Adipose tissue (tissue), 3 donors: ENCODE results near the gene CRYBB1. TPM values are rescaled to one million over a fixed set of nuclear protein-coding genes. Genes with fewer than 3 reads are reported as not detected.

Source experiments
- H3K27ac ChIP-seq: one replicate; pipeline ENCODE4 v1.5.1; 2013; ENCODE audit warnings: low read depth, low read length
- WGBS, 3 donors: extraction: QIAGEN DNeasy Blood & Tissue Kit; methylation state at CpG; one replicate each; pipeline ENCODE4 v1.1.7; 2013; 5-methylcytosine and 5-hydroxymethylcytosine counted together
- polyA plus RNA-seq, 3 donors: library from polyadenylated mRNA; stranded (reverse); fragments of 200-250 nt; gene quantifications; one replicate each; pipeline ENCODE4 v1.2.3, GENCODE V29; 2013
- donor health status: healthy with polysubstance abuse.
- donor health status: Bipolar disorder and iron deficiency.
- donor health status: healthy.

The CRYBB1 gene
- polyA plus RNA-seq, 3 donors = 0.20 to 5.2 (median 1.4) TPM

DNA sequence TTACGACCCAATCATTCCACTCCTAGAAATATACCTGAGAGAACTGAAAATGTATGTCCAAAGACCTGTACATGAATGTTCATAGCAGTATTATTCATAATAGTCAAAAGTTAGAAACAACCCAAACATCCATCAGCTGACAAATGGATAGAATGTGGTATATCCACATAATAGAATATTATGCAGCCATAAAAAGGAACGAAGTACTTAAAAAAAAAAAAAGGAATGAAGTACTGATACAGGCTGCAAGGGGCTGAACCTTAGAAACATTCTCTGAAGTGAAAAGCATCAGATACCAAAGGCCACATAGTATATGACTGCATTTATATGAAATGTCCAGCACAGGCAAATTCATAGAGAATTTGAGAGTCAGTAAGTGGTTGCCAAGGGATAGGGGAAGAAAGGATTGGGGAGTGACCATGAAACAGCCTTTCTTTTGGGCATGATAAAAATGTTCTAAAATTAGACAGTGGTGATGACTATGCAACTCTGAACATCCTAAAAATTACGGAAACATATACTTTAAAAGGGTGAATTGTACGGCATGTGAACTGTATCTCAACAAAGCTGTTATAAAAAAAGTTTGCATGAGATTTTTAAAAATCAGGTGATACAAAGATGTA is 29.7 kb downstream of the CRYBB1 start:
- H3K27ac ChIP-seq = no peak overlapping the region
- WGBS, 3 donors = 77 to 93% (median 84%) methylated on average over 4 of the region's 4 CpGs

DNA sequence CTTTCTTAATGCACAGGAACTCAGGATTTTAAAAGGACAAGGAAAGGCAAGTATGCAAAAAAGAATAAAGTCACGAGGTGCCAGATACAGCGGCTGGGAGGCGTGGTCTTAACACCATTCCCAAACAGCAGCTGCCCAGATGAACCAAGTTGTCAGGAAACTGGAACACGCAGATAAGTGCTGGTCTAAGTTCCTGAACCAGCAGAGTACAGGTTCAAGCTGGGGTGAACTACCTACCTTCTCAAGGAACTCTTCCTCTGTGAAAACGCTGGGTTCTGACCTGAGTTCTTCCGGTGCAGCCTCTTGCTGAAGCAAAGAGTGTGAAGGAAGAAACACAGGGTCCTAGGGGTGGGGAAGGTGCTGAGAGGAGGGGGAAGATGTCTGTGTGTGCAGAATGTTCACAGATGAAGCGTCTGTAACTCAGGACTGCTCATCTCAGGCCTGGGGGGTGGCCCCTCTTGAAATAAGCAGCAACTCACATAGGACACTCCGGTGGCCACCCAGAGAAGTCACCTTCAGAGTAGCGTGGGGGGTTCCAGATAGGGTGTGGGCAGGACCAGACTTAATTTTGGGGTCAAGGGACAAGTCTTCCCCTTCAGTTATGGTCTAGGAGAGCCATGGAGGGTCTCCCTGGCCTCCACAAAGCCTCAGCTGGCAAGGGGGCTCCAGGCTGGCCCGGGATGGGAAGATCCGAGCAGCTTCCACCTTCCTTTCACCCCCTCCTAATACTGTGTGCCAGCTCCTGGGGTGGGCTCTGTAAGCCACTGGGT is 31.1 kb downstream of the CRYBB1 start:
- 58 to 80% (median 60%) methylated on average over 11 of the region's 11 CpGs for WGBS, 3 donors
- no peak overlapping the region for H3K27ac ChIP-seq

DNA sequence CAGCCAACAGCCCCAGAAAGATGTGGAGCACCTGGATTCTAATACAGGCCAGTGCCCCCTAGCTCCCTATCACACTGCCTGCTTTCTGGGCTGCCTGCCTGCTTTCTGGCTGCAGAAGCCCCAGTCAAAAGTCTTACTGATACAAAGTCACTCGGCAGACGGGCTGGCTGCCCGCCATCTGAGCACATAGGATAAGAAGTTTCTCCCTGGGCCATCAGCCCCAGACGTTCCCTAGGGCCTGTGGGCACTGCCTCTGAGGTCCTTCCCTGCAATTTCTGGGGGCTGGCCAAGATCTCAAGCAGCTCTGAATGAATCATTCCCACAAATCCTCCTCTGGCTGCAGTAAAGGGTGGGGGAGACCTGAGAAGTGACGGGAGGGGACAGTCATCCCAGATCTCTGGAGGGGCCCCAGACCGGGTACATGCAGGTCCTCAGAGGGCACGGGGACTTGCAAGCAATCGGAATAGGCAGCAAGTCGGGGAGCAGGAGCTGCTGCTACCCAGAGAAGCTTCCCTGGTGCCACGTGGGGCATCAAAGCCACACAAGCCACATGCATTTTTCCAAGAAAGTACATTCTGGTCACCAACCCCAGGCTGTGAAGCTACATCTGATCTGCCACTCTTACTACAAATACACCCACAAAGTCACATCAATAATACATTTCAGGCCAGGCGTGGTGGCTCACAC is 32.6 kb downstream of the CRYBB1 start:
- no peak overlapping the region for H3K27ac ChIP-seq
- 48 to 60% (median 55%) methylated on average over 11 of the region's 11 CpGs for WGBS, 3 donors

DNA sequence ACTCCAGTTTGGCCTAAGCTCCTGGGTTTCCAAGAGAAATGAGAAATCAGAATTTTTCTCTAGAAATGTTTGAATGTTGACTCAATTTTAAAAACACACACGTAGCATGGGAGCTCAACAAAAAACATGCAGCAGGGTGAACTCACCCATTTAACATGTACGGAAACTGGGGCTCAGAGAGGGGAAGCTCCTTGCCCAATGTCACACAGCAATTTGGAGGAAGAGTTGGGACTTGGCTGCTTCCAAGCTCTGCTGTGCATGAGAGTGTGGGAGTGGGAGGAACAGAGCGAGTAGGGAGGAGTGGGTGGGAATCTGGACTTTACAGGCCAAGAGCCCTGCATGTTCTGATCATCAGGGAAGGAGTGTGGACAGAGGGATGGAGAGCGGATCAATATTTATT is 33.8 kb downstream of the CRYBB1 start:
- no peak overlapping the region for H3K27ac ChIP-seq
- WGBS, 3 donors = 68 to 81% (median 76%) methylated on average over 4 of the region's 4 CpGs

DNA sequence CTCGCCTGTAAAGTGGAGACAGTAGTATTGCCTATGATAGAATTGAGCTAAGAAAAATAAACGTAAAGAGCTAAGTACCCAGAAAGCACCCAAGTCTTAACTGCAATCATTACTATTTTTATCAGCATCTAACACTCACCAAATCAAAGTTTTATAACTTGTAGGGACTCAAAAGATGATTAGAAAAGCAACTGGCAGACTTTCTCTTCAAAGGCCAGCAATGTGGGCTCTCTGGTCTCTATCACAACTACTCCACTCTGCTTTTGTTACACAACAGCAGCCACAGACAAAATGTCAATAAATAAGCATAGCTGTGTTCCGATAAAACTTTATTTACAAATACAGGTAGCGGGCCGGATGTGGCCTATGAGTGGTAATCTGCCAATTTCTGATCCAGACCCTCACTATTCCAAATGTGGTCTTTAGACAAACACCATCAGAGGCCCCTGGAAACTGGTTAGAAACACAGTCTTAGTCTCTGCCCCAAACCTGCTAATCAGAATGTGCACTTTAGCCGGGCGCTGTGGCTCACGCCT is 36.1 kb downstream of the CRYBB1 start:
- 96 to 98% (median 97%) methylated on average over 8 of the region's 8 CpGs for WGBS, 3 donors
- H3K27ac ChIP-seq = no peak overlapping the region

DNA sequence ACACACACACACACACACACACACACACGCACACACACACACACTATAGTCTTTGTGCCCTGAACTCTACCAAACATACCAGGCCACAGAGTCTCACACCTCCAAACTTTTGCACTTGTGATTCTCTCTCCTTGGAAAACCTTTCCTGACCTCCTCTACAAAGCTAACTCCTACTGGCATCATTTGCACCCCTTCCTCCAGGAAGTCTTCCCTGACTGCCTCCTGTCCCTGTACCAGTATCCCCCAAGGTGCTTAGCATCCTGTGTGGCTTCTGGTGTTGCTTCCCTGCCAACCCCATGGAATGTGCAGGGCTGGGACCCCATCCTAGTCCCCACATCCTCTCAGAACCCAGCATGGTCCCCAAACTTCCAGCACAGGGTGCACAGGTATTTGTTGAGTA is 36.8 kb downstream of the CRYBB1 start:
- H3K27ac ChIP-seq = no peak overlapping the region
- WGBS, 3 donors = 42 to 100% (median 75%) methylated on average over 1 of the region's 1 CpG

DNA sequence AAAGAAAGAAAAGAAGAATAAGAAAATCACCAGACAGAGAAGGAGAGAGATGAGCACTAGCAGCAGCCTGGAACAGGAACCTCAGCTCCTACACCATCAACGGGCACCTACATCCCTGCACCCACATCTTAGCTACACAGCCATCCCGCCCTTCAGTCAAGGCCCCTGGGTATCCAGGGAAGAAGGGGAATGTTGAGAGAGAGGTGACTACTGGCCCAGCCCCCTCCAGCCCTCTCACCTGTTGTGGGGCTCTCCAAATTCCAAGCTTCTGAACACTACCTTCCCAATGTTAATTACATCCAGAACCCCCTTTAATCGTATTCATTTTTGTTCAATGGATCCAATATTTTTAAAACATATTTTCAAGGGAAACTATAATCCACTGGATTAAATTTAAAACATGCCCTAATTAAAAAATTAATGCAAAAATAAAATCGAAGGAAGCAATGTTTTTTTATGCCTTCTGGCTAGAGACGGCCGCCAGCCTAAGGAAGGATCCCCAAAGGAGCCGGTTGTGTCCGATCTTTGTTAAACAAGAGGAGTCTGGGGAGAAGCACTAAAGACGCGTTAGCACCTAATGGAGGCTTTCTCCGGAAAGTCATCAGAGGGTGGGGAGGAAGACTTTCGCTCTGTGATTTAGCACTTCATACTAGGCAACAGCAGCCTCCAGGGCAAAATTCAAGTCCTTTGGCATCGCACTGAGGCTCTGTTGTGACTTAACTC is 37.4 kb downstream of the CRYBB1 start:
- WGBS, 3 donors = 72 to 86% (median 77%) methylated on average over 13 of the region's 13 CpGs
- no peak overlapping the region for H3K27ac ChIP-seq

DNA sequence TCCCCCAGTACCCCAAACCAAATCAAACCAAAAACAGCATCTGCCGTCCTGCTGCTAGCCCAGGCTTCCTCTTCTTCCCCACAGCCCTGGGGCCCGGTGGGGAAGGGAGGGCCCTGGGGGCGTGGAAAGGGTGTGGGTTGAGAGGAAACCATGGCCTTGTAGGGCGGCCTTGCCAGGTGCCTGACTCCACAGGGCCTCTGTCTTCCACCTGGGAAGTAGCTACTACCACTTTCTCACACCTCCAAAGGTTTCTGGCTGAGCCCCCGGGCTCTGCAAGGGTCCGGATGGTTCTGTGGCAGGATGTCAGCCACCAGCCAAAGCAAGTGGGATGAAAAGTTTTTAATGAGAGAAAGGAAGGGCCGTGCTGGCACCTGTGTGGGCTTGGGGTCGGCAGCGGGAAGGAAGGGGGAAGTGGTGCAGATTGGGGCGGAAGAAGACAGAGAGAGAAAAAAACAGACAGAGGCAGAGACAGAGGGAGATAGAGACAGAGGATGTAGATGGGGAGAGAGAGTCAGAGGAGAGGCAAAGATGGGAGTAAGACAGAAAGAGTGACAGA is 38.4 kb downstream of the CRYBB1 start:
- 34 to 72% (median 42%) methylated on average over 10 of the region's 10 CpGs for WGBS, 3 donors
- no peak overlapping the region for H3K27ac ChIP-seq

DNA sequence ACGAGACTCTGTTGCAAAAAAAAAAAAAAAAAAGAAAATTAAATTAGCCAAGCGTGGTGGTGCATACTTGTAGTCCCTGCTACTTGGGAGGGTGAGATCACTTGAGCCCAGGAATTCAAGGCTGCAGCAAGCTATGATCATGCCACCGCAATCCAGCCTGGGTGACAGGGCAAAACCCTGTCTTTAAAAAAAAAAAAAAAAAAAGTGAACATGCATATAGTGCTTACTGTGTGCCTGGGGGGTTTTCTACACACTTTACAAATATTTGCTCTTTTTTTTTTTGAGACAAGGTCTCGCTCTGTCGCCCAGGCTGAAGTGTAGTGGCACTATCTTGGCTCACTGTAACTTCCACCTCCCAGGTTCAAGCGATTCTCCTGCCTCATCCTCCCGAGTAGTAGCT is 40.7 kb downstream of the CRYBB1 start:
- WGBS, 3 donors = 72 to 93% (median 79%) methylated on average over 6 to 7 of the region's 7 CpGs
- no peak overlapping the region for H3K27ac ChIP-seq

DNA sequence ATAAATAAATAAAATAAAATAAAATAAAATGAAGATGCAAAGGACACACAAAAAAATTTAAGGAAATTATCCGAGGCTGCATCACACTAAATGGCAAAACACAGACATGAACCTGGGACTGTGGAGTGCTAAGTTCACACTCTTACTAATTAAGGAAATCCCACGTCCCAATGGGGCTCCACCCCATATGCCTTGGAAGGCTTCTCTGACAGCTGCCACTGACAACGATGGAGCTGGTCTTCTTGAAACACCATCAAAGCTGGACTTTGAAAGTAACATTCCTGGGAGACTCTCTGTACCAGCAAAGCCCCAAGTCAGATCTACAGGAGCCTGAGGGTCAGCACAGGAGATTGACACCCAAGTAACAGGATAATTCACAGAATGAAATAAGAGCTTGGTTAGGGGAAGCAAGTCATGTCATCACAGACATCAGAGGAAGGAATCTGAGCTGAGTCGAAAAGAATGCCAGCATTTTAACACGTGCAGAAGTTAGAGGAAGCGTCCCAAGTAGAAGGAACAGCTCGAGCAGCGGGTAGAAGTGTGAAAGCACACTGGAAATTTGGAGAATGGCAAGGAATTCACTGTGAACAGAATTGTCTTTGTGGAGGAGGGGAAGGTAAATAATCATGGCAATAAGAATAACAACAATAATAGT is 41.7 kb downstream of the CRYBB1 start:
- 42 to 62% (median 47%) methylated on average over 8 of the region's 8 CpGs for WGBS, 3 donors
- no peak overlapping the region for H3K27ac ChIP-seq

DNA sequence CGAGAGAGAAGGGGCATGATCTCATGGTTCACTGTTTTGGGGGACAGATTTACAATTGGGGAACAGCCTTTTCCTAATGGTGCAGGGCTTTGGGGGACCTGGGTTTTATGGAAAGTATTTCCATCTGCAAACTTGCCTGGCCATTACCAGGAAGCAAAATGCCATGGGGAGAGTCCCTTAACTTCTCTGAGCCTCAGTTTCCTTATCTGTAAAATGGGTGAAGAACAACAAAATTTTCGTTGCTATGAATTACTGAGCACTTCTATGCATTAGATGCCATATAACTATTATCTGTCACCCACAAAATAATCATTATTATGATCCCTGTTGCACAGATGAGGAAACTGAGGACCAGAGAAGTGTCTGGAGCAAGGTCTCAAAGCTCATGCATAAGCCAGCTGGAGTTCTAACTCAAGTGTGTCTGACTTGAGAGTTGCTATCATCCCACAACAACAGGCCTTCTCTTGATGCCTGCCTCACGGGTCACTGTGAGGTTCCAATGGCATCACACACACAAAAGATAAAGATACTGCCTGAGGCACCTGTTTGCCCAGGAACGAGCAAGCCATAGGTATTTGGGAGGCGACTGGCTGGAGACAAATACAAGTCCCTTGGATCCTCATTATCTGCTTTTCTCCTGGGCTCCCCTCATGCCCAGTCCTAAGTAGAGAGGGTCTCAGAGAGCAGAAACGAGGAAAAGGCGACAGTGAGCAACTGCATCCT is 43.7 kb downstream of the CRYBB1 start:
- no peak overlapping the region for H3K27ac ChIP-seq
- 80 to 84% (median 82%) methylated on average over 7 of the region's 7 CpGs for WGBS, 3 donors

DNA sequence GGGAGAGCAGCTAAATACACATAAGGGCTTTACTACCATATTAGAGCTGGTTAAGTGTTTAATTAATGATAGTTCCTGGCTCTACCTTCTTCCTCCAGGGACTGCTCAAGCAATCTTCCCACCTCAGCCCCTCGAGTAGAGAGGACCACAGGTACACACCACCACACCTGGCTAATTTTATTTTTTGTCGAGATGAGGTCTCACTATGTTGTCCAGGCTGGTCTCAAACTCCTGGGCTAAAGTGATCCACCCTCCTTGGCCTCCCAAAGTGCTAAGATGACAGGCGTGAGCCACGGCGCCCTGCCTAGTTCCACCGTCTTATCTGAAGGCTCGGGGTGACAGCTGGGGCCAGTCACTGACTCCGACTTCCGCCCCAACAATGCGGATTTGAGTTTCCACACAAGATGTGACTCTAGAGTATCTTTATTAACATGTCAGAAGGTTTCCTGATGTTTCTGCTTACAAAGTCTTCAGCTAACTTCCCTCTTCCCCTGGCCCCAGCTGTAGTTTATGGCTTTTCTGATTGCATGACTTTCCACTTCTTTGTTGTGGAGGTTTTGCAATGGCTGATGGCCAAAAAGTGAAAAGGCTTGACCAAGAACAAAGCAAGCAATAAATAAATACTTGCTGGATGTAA is 44.7 kb downstream of the CRYBB1 start:
- H3K27ac ChIP-seq = no peak overlapping the region
- WGBS, 3 donors = 34 to 66% (median 49%) methylated on average over 10 of the region's 10 CpGs

DNA sequence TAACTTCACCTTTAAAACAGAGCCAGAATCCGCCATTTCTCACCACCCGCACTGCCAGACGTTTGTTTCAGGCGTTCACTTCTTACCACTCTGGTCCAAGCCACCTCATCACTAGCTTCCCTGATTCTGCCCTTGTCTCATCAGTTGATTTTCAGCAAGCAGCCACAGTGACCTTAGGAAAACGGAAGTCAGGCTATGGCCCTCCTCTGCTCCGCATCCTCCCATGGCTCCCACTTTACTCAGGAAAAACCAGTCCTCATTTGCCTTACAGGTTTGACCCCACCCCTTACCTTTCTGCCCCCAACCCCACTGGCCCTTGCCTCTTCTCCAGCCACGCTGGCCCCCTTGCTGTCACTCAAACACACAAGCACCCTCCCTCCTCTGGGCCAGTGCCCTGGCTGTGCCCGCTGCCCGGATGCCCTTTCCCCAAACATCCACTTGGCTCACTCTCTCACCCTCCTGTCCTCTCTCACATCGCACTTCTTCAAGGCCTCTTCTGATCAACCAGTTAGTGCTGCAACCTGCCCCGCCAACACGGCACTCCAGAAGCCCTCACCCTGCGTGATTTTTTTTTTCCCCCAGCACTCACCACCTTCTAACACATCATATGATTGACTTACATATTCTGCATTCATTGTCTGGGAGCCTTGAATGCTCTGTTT is 46.8 kb downstream of the CRYBB1 start:
- 91 to 92% (median 91%) methylated on average over 13 of the region's 13 CpGs for WGBS, 3 donors
- no peak overlapping the region for H3K27ac ChIP-seq

DNA sequence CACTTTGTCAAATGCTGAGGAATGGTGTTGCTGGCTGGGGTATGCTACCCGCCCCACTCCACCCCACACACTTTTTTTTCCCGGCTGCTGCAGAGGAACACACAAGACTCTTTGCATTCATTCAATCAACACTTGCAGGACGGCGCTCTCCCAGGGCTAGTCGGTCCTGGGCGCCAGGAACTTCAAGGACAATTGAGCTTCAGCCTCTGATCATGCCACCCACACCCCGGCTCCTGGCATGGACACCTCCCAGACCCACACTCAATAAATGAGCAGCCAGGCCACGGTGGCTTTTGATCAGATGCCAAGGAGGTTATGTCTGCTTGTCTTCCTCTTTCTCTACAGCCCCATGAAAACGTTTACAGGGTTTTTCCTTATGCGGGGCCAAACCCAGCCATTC is 47.7 kb downstream of the CRYBB1 start:
- H3K27ac ChIP-seq = no peak overlapping the region
- WGBS, 3 donors = 12 to 36% (median 36%) methylated on average over 10 of the region's 10 CpGs

DNA sequence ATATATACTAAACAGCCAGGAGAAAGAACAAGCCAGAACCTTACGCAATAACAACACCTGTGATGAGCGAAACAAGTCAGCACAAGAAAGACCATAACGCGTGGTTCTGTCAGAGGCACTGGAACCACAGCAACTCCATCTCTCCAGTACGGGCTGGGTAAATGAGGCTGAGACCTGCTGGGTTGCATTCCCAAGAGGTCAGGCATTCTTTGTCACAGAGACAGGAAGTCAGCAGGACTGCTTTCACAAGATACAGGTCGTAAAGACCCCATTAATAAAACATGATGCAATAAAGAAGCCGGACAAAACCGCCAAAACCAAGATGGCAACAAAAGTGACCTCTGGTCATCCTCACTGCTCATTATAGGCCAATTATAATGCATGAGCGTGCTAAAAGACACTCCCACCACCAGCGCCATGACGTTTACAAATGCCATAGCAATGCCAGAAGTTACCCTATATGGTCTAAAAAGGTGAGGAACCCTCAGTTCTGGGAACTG is 49.6 kb downstream of the CRYBB1 start:
- H3K27ac ChIP-seq = no peak overlapping the region
- WGBS, 3 donors = 69 to 75% (median 71%) methylated on average over 11 of the region's 11 CpGs

DNA sequence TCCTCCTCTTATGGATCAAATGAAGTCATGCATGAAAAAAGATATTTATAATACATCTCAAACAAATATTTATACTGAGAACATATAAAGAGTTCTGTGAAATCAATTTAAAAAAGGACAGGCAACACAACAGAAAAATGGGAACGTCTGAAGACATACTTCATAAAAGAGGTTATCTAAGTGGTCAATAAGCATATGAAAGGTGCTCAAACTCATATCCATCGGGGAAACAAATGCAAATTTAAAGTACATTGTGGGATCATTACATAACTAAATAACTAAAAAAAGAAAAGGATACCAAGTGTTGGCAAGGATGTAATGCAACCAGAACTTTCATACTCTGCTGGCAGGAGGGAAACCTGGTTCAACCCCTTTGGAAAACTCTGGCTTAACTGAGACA is 50.2 kb downstream of the CRYBB1 start:
- H3K27ac ChIP-seq = no peak overlapping the region
- WGBS, 3 donors = 65 to 79% (median 74%) methylated on average over 2 of the region's 2 CpGs
